Measurements from ENCODE around the gene ERCC6L2. TPM values are rescaled to one million over a fixed set of nuclear protein-coding genes. Genes with fewer than 3 reads are reported as not detected.

Gene ERCC6L2
- total and polyA plus RNA-seq, 2 experiments from 2014 or later: 33.5 to 80.6 TPM

DNA sequence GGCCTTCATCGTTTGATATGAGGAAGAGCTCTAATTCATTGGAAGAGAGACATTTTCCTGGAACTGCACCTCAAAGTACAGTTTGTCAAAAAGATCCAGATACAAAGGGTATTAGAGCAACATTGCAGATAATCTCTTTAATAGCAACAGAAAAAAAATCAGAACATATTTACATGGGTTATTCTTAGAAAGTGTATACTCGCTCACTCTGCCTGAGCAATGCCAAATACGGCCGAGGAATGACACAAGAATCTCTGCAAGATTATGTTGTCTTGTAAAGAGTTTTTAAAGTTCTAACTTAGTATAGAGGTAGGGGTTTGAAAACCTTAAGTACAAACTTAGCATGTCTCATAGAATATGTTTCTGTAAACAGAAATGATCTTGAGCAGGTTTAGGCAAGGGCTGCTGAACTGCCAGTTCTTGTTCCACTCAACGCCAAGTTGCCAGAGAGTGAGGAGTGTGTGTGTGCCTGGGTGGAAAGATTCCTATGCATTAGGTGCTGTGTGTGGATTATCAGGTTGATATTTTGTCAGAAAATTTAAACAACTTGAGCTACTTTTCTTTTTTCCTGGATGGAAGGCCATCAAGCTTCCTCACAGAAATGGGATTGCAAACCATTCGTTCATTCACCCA, 41.8 kb upstream of the ERCC6L2 start:
- Histone ChIP-seq H3K79me2 (replicated peaks; ENCODE audit: insufficient read depth) (no peaks in the 10 kb centered on the region), H3K4me3 (no peak overlapping the region), H4K20me1 (replicated peaks; ENCODE audit: insufficient read depth) (no peaks in the 10 kb centered on the region), H3K4me2 (no peak overlapping the region), H2AFZ (no peak overlapping the region), H3K27me3 (ENCODE audit: insufficient read depth) (no peaks in the 10 kb centered on the region), H3F3A (replicated peaks; ENCODE audit: low read depth) (no peaks in the 10 kb centered on the region), H3K27ac (ENCODE audit: low read depth) (no peak overlapping the region), H3K9me2 (ENCODE audit: insufficient read depth) (no peaks in the 10 kb centered on the region), H3K4me1 (ENCODE audit: insufficient read depth) (no peaks in the 10 kb centered on the region), H3K36me3 (ENCODE audit: insufficient read depth) (no peaks in the 10 kb centered on the region)
- ATAC-seq: no peak
- Mint-ChIP-seq H3K27me3 (ENCODE audit: insufficient read depth, low read depth, poor library complexity) (peaks cover 5% of the 10 kb centered on the region), H3K4me3 (no peak overlapping the region), H3K36me3 (ENCODE audit: low read depth) (no peaks in the 10 kb centered on the region), H3K9me3 (no peaks in the 10 kb centered on the region), H3K4me1 (no peaks in the 10 kb centered on the region; the same call in 2 of the 3 replicates), H3K27ac (no peak overlapping the region)
- DNase-seq (ENCODE audit: low spot score): no peak
- TF ChIP-seq EZH2phosphoT487 (IDR thresholded peaks at IDR 0.05; ENCODE audit: unreplicated experiment): no peak
- no peak for TF ChIP-seq EZH2 (IDR thresholded peaks at IDR 0.05; ENCODE audit: low read depth, unreplicated experiment)
- TF ChIP-seq, protein P1, sequence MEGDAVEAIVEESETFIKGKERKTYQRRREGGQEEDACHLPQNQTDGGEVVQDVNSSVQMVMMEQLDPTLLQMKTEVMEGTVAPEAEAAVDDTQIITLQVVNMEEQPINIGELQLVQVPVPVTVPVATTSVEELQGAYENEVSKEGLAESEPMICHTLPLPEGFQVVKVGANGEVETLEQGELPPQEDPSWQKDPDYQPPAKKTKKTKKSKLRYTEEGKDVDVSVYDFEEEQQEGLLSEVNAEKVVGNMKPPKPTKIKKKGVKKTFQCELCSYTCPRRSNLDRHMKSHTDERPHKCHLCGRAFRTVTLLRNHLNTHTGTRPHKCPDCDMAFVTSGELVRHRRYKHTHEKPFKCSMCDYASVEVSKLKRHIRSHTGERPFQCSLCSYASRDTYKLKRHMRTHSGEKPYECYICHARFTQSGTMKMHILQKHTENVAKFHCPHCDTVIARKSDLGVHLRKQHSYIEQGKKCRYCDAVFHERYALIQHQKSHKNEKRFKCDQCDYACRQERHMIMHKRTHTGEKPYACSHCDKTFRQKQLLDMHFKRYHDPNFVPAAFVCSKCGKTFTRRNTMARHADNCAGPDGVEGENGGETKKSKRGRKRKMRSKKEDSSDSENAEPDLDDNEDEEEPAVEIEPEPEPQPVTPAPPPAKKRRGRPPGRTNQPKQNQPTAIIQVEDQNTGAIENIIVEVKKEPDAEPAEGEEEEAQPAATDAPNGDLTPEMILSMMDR (conservative IDR thresholded peaks at IDR 0.05; ENCODE audit: low read depth in 2 of 2): no peak
- TF ChIP-seq, protein P2, sequence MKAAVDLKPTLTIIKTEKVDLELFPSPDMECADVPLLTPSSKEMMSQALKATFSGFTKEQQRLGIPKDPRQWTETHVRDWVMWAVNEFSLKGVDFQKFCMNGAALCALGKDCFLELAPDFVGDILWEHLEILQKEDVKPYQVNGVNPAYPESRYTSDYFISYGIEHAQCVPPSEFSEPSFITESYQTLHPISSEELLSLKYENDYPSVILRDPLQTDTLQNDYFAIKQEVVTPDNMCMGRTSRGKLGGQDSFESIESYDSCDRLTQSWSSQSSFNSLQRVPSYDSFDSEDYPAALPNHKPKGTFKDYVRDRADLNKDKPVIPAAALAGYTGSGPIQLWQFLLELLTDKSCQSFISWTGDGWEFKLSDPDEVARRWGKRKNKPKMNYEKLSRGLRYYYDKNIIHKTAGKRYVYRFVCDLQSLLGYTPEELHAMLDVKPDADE (IDR thresholded peaks at IDR 0.05): no peak
- TF ChIP-seq, protein P3, sequence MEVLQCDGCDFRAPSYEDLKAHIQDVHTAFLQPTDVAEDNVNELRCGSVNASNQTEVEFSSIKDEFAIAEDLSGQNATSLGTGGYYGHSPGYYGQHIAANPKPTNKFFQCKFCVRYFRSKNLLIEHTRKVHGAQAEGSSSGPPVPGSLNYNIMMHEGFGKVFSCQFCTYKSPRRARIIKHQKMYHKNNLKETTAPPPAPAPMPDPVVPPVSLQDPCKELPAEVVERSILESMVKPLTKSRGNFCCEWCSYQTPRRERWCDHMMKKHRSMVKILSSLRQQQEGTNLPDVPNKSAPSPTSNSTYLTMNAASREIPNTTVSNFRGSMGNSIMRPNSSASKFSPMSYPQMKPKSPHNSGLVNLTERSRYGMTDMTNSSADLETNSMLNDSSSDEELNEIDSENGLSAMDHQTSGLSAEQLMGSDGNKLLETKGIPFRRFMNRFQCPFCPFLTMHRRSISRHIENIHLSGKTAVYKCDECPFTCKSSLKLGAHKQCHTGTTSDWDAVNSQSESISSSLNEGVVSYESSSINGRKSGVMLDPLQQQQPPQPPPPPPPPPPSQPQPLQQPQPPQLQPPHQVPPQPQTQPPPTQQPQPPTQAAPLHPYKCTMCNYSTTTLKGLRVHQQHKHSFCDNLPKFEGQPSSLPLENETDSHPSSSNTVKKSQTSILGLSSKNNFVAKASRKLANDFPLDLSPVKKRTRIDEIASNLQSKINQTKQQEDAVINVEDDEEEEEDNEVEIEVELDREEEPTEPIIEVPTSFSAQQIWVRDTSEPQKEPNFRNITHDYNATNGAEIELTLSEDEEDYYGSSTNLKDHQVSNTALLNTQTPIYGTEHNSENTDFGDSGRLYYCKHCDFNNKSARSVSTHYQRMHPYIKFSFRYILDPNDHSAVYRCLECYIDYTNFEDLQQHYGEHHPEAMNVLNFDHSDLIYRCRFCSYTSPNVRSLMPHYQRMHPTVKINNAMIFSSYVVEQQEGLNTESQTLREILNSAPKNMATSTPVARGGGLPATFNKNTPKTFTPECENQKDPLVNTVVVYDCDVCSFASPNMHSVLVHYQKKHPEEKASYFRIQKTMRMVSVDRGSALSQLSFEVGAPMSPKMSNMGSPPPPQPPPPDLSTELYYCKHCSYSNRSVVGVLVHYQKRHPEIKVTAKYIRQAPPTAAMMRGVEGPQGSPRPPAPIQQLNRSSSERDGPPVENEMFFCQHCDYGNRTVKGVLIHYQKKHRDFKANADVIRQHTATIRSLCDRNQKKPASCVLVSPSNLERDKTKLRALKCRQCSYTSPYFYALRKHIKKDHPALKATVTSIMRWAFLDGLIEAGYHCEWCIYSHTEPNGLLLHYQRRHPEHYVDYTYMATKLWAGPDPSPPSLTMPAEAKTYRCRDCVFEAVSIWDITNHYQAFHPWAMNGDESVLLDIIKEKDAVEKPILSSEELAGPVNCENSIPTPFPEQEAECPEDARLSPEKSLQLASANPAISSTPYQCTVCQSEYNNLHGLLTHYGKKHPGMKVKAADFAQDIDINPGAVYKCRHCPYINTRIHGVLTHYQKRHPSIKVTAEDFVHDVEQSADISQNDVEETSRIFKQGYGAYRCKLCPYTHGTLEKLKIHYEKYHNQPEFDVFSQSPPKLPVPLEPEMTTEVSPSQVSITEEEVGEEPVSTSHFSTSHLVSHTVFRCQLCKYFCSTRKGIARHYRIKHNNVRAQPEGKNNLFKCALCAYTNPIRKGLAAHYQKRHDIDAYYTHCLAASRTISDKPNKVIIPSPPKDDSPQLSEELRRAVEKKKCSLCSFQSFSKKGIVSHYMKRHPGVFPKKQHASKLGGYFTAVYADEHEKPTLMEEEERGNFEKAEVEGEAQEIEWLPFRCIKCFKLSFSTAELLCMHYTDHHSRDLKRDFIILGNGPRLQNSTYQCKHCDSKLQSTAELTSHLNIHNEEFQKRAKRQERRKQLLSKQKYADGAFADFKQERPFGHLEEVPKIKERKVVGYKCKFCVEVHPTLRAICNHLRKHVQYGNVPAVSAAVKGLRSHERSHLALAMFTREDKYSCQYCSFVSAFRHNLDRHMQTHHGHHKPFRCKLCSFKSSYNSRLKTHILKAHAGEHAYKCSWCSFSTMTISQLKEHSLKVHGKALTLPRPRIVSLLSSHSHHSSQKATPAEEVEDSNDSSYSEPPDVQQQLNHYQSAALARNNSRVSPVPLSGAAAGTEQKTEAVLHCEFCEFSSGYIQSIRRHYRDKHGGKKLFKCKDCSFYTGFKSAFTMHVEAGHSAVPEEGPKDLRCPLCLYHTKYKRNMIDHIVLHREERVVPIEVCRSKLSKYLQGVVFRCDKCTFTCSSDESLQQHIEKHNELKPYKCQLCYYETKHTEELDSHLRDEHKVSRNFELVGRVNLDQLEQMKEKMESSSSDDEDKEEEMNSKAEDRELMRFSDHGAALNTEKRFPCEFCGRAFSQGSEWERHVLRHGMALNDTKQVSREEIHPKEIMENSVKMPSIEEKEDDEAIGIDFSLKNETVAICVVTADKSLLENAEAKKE (CRISPR knock-in tag; IDR thresholded peaks at IDR 0.05): no peak
- TF ChIP-seq STAT1 (IDR thresholded peaks at IDR 0.05; ENCODE audit: unreplicated experiment): no peak
- no peak for TF ChIP-seq ZNF331 (CRISPR knock-in tag; IDR thresholded peaks at IDR 0.05; ENCODE audit: low read depth)
- TF ChIP-seq ZNF114 (CRISPR knock-in tag; IDR thresholded peaks at IDR 0.05): no peak
- no peak for TF ChIP-seq CREB1 (CRISPR knock-in tag; IDR thresholded peaks at IDR 0.05; ENCODE audit: low read depth)
- TF ChIP-seq NANOG (IDR thresholded peaks at IDR 0.05; ENCODE audit: borderline replicate concordance): no peak
- no peak for TF ChIP-seq POLR2AphosphoS5 (IDR thresholded peaks at IDR 0.05; ENCODE audit: low read depth)
- TF ChIP-seq, protein P4, sequence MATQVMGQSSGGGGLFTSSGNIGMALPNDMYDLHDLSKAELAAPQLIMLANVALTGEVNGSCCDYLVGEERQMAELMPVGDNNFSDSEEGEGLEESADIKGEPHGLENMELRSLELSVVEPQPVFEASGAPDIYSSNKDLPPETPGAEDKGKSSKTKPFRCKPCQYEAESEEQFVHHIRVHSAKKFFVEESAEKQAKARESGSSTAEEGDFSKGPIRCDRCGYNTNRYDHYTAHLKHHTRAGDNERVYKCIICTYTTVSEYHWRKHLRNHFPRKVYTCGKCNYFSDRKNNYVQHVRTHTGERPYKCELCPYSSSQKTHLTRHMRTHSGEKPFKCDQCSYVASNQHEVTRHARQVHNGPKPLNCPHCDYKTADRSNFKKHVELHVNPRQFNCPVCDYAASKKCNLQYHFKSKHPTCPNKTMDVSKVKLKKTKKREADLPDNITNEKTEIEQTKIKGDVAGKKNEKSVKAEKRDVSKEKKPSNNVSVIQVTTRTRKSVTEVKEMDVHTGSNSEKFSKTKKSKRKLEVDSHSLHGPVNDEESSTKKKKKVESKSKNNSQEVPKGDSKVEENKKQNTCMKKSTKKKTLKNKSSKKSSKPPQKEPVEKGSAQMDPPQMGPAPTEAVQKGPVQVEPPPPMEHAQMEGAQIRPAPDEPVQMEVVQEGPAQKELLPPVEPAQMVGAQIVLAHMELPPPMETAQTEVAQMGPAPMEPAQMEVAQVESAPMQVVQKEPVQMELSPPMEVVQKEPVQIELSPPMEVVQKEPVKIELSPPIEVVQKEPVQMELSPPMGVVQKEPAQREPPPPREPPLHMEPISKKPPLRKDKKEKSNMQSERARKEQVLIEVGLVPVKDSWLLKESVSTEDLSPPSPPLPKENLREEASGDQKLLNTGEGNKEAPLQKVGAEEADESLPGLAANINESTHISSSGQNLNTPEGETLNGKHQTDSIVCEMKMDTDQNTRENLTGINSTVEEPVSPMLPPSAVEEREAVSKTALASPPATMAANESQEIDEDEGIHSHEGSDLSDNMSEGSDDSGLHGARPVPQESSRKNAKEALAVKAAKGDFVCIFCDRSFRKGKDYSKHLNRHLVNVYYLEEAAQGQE (IDR thresholded peaks at IDR 0.05; ENCODE audit: unreplicated experiment): no peak
- TF ChIP-seq JUNB (IDR thresholded peaks at IDR 0.05; ENCODE audit: unreplicated experiment): no peak
